Kasumi-1 (cell line): ENCODE results near the gene IFNA6.
"Not testable (repeated sequence)": the region's sequence is repeated elsewhere in the genome, so short reads cannot be mapped to it uniquely, and the experiment has no call there.

Source experiments
- DNase-seq, 2 experiments: peaks; one replicate each; lab custom pipeline; 2025; lab: John Stamatoyannopoulos, UW

The IFNA6 gene

DNA sequence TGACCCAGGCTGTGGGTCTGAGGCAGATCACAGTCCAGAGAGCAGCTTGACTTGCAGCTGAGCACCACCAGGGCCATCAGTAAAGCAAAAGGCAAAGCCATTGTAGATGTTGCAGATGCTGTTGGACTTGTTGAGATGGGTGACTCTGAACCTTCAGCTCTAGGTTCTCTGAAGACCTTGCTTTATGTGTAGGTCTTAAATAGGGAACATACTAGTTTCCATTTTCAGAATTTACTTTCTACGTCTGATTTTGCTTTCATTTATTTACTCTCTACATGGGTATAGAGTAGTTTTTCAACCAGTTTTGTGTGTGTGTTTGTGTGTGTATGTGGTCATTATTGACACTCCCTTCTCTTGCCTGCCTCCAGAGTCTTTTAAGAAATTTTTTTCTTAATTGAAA lies at the start of gene IFNA6:
TSS of gene IFNA6 (minus strand) at position 101 of the 400 bp plus-strand sequence. CDS start at position 101, 0 bp downstream.
- no peak for DNase-seq

GRCh38 chr9:21399956-21400355 lies 49.3 kb upstream of the IFNA6 start:
- no peak for DNase-seq

DNA sequence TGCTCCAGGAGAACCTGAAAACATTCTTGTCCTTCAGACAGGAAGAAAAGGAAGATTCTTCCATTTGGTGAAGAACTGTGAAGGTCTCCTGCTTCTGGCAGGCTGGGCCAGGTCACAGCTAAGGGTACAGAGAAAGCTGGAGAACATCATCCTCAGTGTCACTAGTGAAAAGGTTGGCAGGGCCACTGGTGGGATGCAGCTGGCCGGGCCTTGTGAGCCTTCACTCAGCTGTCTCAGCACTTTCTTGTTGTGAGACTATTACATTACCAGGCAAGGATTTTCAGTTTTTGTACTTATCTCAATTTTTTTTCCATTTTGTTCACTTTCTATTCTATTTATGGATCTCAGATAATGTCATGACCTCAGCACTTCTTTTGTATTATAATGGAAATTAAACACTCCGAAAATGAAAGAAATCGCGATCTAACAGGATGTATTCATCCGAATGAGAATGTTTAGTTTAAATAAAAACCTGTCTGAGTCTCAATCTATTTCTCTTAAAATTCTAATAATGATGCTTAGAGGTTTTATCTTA lies 48.3 kb upstream of the IFNA6 start:
- no peak for DNase-seq

DNA sequence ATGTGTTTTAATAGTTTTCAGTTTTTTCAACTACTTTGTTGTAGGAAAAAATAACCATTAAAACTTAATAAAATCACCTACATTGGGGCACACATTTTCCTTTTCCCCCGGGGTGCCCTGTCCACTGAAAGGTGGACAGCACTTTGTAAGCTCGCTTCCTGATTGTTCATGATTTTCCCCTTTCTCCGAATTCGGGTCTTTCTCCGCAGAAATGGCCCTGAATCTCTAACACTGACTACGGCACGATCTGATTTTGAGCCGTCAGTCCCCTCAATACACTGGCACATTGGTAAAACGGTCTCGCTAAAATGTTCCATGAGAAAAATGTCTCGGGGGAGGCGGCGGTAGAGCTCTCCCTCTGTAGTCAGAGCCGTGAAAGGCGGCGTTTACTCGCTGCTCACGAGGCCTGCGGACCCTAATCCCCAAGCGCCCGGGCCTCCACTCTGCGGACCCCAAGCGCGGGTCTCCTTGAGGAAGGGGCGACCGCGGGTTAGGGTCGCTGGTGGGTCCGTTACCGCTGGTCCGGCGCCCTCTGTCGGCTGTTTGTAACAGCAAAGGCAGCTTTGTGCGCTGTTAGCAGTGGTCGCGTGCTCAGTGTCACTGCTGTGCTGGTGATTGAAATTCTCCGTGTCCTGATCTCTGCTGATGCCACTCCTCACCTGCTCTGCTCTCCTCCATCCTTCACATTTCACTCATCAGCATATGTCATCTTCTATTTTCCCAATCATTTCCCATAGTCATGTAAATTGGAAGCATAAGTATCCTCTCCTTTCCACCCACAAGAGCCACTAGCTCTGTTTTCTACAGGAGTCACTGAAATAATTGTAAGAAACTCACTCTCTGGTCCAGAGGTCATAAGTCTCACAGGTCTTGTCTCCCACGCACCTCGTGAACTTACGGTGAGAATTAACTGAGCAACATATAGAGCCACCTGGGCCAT lies 45.4 kb upstream of the IFNA6 start:
- peak in 1 of 2 experiments; percentile 15 for DNase-seq

DNA sequence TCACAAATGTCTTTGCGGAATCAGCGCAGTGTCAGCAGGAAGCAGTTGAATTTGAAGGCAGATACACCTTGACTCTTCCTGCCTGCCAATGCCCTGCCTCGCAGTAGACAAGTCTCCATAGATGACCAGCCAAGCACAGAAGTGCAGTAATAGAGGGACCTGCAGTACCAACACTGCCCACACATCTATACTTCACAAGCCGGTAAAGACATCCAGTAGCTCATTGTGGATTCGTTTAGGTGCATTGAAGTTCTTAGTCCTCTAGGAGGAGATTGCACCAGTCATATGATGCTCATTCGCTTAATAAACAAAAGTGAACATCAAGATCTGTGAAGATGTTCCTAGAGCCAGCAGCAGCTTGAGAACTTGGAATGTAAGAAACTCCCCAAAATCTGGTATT lies 41.6 kb upstream of the IFNA6 start:
- DNase-seq: peak; percentile 6 to 29

DNA sequence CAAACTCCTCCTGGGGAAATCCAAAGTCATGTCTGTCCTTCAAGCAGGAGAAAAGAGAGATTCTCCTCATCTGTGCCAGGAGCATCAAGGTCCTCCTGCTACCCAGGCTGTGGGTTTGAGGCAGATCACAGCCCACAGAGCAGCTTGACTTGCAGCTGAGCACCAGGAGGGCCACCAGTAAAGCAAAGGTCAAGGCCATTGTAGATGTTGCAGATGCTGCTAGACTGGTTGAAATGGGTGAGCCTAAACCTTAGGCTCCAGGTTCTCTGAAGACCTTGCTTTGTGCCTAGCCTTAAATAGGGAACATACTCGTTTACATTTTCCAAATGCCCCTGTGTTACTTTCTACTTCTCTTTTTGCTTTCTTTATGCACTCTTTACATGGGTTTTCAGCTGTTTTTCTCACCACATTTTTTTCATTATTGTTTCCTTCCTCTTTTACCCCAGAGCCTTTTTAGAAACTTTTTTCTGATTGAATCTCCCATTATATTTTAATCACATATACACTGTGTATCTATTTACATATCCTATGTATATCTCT lies 34.5 kb upstream of the IFNA6 start, which contains the start of gene IFNA2:
TSS of gene IFNA2 (minus strand) at position 268 of the 540 bp plus-strand sequence. CDS start at position 199, 69 bp downstream.
- DNase-seq: peak; percentile 32 to 36

GRCh38 chr9:21383627-21384026 lies 32.9 kb upstream of the IFNA6 start:
- DNase-seq: no peak

- peak; percentile 27 to 31 for DNase-seq
Measured at GRCh38 chr9:21381448-21382339, 31.0 kb upstream of the IFNA6 start.

DNA sequence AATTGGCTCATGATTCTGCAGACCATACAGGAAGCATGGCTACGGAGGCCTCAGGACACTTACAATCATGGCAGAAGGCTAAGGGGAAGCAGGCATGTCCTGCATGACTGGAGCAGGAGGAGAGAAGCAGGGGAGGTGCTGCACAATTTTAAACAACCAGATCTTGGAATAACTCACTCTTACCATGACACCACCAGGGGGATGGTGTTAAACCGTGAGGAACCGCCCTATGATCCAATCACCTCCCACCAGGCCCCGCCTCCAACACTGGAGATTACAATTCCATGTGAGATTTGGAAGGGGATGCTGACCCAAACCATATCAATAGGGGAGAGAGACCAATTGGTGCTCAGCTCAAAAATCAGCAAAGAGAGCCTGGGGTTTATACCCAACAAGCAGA lies 20.8 kb upstream of the IFNA6 start:
- DNase-seq: not testable (repeated sequence)

GRCh38 chr9:21367957-21368356 lies 17.3 kb upstream of the IFNA6 start, which contains the start of gene IFNA13:
Gene IFNA13, minus strand, starts transcription at chr9:21368057. Its CDS starts 47 bp downstream, at chr9:21368010.
- no peak for DNase-seq

DNA sequence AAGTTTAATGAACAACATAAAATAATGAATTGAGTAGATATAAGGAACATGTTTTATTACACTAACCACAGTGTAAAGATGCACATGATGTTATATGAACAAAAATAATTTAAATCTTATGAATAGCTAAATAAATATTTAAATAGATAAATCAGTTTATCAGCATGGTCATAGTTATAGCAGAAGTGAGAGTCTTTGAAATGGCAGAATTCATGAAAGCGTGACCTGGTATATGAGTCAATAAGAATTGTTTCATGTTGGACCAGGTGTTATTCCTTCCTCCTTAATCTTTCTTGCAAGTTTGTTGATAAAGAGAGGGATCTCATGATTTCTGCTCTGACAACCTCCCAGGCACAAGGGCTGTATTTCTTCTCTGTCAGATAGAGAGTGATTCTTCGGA lies 16.5 kb upstream of the IFNA6 start:
- DNase-seq: not testable (repeated sequence)

- no peak for DNase-seq
Measured at GRCh38 chr9:21362287-21362686, 11.6 kb upstream of the IFNA6 start.

DNA sequence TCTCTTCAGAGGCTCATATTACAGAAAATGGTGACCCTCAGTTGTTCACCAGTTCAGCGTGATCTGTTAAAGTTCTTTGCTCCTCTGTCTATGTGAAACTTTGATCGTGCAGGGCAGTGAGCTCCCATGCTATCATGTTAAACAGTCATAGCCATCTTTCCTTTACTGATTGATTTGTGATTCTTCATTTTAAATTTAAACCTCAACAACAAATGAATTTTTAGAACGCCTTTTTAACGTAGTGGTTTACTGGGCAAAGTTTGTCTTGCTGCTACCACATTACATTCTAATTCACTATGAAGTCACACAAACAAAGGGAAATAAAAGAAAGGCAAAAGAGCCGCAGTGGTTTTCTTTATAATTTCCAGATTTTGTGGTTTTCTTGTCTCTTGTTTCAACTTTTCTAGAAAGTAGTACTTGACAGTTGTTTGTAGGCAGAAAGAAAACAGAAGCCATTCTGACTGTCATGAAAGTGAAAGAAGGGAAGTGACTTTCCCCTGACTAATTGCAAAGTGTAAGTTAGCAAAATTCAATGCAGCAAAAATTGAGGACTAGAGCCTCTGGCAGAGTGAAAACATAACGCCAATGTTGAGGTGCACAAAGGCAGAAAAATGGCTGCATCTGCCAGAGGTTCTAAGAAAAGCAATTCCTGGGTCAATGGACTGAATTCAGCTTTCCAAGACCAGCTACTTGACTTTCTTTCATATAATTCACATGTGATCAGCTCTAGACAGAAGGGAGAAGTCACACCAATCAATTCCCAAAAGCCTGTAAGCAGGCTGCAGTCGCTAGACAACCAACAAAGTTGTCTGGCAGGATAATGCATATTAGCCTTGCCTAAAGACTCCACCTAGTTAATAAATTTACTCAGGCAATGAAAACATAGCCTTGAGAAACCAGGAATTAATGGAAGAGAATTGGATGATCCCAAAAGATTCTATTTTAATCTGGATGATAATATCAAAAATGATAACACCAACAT lies 7.1 kb upstream of the IFNA6 start:
- no peak for DNase-seq

DNA sequence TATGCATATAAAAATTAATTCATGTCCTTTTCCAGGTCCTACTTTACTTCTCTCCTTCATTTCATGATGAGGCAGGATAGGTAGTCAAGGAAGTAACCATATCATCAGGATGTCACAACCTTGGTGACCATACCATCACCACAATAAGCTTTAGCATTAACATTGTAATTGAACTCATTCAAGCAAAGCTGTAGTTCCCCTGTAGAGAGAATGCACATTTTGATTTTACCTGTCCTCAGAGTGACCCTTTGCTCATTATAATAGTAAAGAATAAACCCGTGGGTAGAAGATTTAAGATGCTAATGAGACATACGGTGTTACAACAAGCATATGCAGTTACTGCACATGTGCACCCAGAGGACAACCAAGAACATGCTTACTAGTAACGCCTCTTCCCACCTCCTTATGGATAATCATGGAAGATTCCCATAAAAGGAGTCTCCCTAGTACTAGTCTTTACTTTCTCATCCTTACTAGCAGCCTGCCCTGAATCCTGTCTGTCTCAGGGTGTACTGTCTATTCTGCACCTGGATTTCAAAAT lies 2.2 kb downstream of the IFNA6 start:
- no peak for DNase-seq

GRCh38 chr9:21340735-21341134 lies 10.0 kb downstream of the IFNA6 start:
- DNase-seq: no peak

DNA sequence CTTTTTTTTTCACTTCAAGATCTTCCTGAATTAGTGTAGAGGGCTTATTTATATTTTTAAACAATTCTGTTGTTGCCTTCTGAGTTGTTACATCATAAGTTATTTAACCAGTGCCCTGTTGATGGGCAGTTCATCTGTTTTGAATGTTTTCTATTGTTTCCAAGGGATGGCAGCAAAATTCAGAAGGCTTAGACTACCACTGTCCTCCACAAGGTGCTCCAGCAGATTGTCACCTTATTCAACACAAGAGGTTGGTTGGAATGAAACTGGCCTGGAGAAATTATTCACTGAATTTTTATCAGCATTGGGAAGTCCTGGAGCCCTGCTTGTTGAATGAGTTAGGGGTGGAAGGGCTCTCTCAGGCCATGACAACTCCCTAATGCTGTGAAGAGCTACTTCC lies 14.2 kb downstream of the IFNA6 start:
- no peak for DNase-seq

DNA sequence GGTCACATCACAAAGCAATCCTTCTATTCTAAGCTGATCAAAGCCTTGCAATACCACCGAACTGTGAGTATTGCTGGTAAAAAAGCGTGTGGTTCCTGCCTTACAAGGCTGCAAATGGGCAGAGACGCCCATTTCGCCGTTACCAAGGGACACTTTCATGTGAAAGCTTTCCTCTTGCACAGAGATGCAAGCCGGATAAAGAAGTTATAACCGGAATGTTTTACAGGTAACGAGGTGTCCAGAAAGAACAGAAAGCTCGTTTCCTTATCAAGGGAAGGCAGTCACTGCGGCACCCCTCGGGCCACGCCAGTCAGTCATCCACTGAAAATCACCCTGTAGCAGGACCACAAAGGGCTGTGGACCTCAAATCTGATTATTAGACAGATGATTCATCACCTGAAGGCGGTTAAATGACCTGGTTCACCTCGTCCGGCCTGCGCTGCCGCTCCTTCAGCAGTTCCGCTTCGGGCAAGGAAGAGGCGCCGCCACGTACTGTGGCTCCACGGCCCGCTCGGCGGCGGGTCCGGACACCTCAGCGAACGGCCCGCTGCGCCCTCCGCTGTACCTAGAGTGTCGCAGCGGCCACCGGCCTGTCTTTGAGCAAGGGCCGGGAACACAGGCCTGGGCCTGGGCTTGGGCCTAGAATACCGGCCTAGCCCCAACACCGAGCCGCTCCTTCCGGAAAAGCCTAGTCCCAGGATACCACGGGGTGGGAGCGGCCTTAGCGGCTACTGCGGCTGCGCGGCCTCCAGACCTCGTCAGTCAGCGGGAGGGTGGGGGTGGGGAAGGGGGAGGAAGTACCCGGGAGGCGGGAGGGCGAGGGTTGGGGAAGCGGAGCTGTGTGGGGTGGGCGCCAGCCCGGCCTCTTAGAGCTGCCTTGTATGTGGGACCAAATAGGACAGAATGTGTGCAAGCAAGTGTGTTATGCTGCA lies 15.7 kb downstream of the IFNA6 start, which contains the start of gene KLHL9:
TSS of gene KLHL9 (minus strand) at position 704 of the 932 bp plus-strand sequence. CDS start at position 159, 545 bp downstream.
- DNase-seq: peak; percentile 56 to 74

GRCh38 chr9:21333226-21333625 lies 17.5 kb downstream of the IFNA6 start:
- DNase-seq: no peak
